ENCODE data around the gene NOP14.
"Not testable (repeated sequence)": the region's sequence is repeated elsewhere in the genome, so short reads cannot be mapped to it uniquely, and the experiment has no call there.

The NOP14 gene

GRCh38 chr4:2963175-2963965, at the start of gene NOP14, which contains the start of gene GRK4:
TSS of gene NOP14 (minus strand) at chr4:2963406. CDS start at chr4:2963319, 87 bp downstream.
TSS of gene GRK4 (plus strand) at chr4:2963571. CDS start at chr4:2964071, 500 bp downstream.
- DNase-seq (ENCODE audit: low read depth): peak; percentile 98

DNA sequence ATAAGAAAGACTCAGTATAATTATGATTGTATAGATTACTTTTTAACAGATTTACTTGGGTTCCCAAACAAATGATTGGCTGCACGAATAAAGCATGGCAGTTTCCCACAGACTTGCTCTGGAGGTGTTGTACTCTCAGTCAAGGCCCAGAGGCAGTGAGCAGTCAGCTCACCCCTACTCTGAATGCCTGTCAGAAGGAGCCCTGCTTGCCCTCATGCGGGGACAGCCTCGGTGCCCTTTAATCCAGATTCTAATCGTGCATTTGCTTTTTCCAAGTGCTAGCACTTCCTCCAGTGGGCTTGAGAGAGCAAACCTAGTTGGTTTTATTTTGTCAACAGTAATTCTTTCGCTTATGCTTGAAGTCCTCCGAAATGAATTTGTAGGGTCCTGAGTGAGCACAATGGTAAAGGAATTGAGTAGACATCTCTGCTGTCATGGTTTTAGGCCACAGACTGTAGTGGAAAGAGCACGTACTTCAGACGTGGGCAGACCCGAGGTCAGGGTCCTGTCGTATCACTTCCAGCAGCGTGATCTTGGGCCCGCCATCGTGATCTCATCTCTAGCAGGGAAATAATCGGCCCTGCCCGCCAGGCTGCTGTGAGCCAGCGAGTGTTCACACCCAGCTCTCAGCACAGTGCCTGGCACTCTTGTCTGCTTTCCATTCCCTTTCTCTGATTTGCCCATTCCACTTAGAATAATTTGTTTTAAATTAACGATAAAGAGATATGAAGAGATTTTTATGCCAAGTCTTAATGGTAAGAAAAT, 48.4 kb upstream of the NOP14 start:
- DNase-seq (ENCODE audit: low read depth): no peak

DNA sequence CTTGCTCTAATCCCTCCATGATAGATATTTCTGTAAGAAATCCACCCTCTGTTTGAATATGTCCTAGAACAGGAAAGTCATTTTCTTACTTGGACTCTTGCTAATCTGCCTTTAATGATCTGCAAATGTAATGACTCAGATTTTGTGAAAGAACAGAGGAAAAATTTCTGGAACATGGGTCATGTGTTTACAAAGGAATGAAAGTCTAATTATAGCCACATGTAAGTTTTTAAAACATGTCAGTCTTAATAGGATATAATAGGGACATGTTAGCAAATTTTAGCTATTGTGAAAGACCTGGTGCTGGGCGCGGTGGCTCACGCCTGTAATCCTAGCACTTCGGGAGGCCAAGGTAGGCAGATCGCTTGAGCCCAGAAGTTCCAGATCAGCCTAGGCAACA, 47.8 kb upstream of the NOP14 start:
- peak; percentile 55 for DNase-seq (ENCODE audit: low read depth)

DNA sequence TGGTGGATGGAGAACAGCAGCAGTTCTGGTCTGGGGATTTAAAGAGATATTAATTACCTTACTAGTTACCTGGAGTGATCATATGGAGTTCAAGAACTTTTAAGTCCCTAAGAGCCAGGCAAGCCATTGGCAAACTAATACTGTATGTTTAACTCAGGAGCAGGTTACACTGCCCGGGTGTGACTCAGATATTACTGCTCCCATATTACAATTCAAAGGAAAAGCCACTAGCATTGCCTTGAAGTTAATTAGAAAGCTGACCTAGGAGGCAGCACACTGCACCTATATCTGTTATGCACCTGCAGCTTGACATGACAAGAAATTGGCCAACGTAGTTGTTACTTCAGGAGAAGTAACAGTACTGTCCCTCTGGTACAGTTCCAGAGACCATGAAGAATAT, 47.4 kb upstream of the NOP14 start:
- DNase-seq (ENCODE audit: low read depth): peak; percentile 42

GRCh38 chr4:3009422-3009821, 46.2 kb upstream of the NOP14 start:
- DNase-seq (ENCODE audit: low read depth): peak; percentile 31

- DNase-seq (ENCODE audit: low read depth): no peak
These were observed 44.5 kb upstream of the NOP14 start for GRCh38 chr4:3007724-3008123.

DNA sequence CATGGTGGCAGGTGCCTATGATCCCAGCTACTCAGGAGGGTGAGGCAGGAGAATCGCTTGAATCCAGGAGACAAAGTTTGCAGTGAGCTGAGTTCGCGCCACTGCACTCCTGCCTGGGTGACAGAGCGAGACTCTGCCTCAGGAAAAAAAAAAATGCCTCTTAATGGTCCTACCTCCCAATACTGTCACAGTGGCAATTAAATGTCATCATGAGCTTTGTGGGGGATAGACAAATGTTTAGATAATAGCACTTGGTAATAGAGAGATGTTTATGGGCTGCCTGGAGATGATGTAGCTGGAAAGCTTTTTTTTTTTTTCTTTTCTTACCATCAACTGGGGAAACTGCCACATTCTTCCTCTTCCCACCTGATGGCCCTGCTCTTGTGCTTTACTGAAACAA, 33.2 kb upstream of the NOP14 start:
- no peak for DNase-seq (ENCODE audit: low read depth)

- no peak for DNase-seq (ENCODE audit: low read depth)
These were observed 32.5 kb upstream of the NOP14 start for GRCh38 chr4:2995546-2996265.

DNA sequence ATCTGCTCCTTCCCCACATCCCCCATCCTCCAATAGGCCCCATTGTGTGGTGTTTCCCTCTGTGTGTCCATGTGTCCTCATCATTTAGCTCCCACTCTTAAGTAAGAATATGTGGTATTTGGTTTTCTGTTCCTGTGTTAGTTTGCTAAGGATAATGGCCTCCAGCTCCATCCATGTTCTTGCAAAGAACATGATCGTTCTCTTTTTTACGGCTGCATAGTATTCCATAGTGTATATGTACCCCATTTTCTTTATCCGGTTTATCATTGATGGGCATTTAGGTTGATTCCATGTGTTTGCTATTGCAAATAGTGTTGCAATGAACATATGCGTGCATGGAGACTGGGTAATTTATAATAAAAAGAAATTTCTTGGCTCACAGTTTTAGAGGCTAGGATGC, 31.7 kb upstream of the NOP14 start:
- DNase-seq (ENCODE audit: low read depth): no peak

DNA sequence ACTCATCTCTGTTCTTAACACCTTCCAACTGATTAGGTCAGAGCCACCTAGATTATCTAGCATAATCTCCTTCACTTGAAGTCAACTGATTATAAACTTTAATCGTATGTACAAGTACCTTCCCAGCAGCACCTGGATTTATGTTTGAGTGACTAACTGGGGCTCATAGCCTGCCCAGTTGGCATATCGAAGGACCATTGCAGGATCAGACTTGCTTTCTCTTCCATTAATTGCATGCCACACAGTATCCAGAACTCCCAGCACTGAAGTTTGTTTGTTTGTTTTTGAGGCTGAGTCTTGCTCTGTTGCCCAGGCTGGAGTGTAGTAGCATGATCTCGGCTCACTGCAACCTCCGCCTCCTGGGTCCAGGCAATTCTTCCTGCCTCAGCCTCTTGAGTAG, 28.0 kb upstream of the NOP14 start:
- DNase-seq (ENCODE audit: low read depth): no peak

- not testable (repeated sequence) for DNase-seq (ENCODE audit: low read depth)
These were observed 20.5 kb upstream of the NOP14 start for GRCh38 chr4:2983715-2984114.

- no peak for DNase-seq (ENCODE audit: low read depth)
These were observed 18.8 kb upstream of the NOP14 start for GRCh38 chr4:2982012-2982411.

GRCh38 chr4:2981256-2981819, 18.1 kb upstream of the NOP14 start:
- no peak for DNase-seq (ENCODE audit: low read depth)

DNA sequence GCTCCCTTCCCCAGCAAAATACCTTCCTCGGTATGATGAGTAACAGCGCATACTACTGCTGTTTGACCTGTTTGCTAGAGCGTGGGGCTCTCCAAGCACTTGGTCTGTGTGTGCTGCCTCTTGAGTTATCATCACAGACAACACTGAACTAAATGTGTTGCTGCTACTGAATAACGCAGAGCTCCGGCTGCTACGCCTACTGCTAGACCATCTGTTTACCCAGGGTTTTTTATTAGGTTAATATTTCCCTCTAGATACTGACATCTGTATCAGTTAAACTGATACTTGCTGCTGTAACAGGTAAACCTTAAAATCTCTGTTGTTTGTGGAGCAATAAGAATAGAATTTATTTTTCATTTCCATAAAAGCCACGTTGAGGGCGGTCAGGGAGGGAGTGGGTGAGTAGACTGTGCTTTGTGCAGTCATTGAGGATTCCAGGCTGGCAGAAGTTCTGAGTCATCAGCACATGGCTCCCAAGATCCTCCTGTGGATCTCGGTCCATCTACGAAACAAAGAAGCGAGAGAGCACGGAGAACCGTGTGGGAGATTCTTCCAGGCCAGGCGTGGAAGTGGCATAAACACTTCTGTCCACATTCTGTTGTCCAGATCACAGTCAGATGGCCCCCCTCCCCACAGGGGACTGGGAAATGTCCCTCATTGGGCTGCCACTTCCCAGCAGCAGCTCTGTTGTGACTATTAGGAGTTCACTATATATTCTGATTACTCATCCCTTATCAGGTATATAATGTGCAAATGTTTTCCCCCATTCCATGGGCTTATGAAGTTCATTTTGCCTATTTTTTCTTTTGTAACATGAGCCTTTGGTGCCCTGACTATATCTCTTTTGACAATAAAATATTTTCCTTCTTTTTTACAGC, 14.2 kb upstream of the NOP14 start:
- DNase-seq (ENCODE audit: low read depth): peak; percentile 75

- no peak for DNase-seq (ENCODE audit: low read depth)
These were observed 8.1 kb upstream of the NOP14 start for GRCh38 chr4:2971275-2971674.

DNA sequence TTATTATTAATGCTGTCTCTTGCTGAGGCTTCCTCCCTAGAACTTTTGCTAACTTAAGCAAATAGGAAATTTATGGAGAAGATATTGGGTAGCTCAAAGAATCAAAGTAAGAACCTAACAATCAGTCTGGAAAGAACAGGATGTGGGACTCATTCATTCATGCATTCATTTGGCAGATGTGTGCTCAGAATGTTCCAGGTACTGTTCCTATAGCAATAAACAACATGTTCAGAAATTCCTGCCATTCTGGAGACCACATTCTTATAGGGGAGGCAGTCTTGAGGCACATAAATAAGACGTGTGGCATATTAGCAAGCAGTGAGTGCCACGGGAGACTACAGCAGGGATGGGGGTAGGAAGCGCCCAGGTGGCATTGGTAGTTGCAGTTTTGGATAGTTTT, 5.2 kb upstream of the NOP14 start:
- no peak for DNase-seq (ENCODE audit: low read depth)

GRCh38 chr4:2965262-2965661, 2.1 kb upstream of the NOP14 start:
- DNase-seq (ENCODE audit: low read depth): no peak

DNA sequence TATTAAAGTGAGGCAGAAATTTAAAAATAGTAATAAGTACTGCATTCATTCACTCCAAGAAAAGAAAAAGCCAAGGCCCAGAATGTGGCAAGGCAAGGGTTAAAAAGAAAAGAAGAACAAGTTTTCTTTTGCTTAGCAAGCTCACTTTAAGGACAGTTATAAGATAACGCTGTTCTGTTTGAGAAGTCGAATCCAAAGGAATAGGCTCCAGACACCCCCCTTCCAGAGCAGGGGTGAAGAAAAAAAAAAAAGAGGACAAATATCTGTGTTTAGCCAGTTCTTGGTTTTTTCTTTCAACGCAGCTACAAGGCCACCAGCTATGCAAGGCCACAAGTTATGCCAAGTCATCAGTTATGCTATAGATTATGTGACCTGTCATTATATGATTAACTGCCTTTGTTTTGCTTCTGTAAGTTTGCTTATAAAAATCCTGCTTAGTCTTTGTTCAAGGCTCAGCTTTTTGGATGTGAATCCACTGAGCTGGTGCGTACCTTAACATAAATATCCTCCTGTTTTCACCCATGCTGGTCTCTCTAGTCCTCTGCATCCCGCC, 1.6 kb upstream of the NOP14 start:
- no peak for DNase-seq (ENCODE audit: low read depth)

GRCh38 chr4:2963966-2964471, 813 bp upstream of the NOP14 start:
- peak; percentile 67 for DNase-seq (ENCODE audit: low read depth)

DNA sequence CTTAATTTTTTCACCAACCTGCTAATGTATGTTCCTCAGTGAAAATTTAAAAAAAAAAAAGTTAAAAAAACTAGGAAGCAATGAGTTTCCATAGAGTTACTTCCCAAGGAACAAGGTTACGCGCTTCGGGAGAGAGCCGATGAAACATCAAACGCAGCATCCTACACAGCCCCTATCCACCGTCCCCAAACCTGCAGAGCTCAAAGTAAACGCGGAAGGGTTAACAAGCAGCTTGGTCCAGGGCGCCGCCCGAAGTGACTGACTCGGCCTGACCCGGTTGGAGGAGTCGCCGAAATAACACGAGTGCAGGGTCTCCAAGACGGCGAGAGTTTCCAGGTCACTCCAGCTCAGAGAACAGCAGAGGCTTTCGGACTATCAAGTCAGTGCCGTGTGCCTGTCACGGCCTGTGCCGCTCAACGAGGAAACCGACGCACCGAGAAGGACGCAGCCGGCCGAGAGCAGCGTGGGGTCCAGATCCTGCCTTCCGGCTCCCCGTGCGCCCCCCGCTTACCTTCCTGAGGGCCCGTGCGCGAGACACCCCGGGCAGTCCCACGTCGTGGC, 512 bp downstream of the NOP14 start:
- DNase-seq (ENCODE audit: low read depth): peak; percentile 62
